Coronary artery (tissue), 2 donors: Measurements from ENCODE around the gene SLC6A7.

Experiments
- DNase-seq: peaks from one replicate; pipeline ENCODE4 v3.0.0-alpha.2; 2017; ENCODE audit warnings: low spot score
- H3K27ac ChIP-seq, 2 donors: fragments of 200-600 bp; sonication (generic); one replicate each; pipeline ENCODE4 v1.5.1; 2016 to 2019
- H3K4me3 ChIP-seq: fragments of 200-600 bp; sonication (generic); 2 replicates; pipeline ENCODE4 v1.5.1; 2016; ENCODE audit warnings: mild to moderate bottlenecking, moderate library complexity
- TF ChIP-seq, protein P1 (sequence below): fragments of 200-600 bp; sonication (generic); IDR thresholded peaks from one replicate; pipeline ENCODE4 v1.5.1; 2019; ENCODE audit warnings: antibody characterized with exemption

Gene SLC6A7

DNA sequence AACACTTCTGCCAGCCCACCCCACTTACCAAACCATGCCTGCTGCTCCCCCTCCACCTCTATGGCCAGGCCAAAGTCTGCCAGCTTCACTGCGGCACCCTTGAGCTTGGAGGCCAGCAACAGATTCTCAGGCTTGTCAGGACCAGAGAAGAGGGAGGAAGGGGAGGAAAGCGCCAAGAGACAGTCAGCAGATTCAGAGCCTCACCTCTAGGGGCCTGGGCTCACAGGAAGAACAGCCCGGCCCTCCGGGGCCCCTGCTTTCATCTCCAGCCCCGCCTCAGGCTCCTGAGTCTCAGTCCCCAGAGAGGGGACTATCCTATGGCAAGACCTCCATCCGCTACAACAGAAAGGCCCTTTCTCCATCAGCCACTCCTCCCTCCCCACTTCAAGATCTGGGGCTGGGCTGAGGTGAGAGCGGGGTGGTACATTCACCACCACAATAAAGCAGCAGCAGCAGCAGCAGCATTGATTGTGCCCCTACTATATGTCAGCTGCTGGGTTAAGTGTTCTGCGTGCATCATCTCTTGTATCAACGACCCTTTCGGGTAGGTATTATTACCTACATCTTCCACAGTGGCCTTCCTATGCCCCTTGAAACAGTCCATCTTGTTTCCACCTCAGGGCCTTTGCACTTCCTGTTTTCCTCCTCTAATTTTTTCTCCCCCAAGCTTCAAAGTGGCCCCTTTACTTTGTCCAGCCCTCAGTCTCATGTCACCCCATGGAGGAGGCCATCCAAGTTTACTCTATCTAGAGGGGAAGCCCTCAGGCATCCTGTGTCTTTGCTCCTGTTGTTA lies 63.8 kb downstream of the SLC6A7 start:
- Histone ChIP-seq H3K4me3 (no peak overlapping the region), H3K27ac (no peak overlapping the region)
- no peak for DNase-seq
- TF ChIP-seq, protein P1, sequence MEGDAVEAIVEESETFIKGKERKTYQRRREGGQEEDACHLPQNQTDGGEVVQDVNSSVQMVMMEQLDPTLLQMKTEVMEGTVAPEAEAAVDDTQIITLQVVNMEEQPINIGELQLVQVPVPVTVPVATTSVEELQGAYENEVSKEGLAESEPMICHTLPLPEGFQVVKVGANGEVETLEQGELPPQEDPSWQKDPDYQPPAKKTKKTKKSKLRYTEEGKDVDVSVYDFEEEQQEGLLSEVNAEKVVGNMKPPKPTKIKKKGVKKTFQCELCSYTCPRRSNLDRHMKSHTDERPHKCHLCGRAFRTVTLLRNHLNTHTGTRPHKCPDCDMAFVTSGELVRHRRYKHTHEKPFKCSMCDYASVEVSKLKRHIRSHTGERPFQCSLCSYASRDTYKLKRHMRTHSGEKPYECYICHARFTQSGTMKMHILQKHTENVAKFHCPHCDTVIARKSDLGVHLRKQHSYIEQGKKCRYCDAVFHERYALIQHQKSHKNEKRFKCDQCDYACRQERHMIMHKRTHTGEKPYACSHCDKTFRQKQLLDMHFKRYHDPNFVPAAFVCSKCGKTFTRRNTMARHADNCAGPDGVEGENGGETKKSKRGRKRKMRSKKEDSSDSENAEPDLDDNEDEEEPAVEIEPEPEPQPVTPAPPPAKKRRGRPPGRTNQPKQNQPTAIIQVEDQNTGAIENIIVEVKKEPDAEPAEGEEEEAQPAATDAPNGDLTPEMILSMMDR = no peak

DNA sequence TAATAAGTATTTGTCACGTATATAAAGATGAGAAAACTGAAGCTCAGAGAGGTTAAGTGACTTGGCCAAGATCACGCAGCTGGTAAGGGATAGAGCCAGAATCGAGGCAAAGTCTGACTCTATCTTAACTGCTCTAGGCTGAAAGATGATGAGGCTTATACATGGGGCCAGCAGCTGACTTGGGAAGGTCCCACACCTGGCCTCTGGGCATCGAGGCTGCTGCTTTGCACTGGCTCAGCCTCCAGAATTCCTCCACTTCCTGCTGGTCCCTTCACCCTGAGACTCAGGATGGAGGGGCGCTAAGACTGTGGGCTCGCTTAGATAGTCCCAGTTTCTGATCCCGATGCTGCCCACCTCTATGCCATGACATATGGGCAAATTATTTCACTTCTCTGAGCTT lies 64.5 kb downstream of the SLC6A7 start:
- TF ChIP-seq, protein P1 = no peak
- DNase-seq = no peak
- Histone ChIP-seq H3K4me3 (no peak overlapping the region), H3K27ac (no peak overlapping the region)

DNA sequence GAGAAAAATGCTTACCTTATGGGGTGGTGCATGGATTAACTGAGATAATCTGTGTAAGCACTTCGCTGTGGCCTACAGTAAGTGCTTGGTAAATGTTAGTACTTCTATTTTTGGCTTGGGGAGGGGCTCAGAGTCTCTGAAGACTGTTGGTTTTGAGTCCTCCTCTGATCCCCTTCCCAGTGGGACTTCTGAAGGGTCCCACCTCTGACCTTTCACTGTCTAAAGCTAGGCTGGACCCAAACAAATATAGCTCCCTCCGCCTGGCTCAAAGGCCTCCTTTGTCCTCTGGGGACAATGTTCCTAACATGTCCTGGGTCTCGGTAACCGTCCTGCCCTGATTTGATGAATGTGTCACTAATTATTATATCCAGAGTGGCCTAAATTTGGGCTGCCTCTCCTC lies 64.9 kb downstream of the SLC6A7 start:
- no peak for DNase-seq
- no peak overlapping the region for H3K27ac ChIP-seq
- no peak overlapping the region for H3K4me3 ChIP-seq
- TF ChIP-seq, protein P1 = no peak

DNA sequence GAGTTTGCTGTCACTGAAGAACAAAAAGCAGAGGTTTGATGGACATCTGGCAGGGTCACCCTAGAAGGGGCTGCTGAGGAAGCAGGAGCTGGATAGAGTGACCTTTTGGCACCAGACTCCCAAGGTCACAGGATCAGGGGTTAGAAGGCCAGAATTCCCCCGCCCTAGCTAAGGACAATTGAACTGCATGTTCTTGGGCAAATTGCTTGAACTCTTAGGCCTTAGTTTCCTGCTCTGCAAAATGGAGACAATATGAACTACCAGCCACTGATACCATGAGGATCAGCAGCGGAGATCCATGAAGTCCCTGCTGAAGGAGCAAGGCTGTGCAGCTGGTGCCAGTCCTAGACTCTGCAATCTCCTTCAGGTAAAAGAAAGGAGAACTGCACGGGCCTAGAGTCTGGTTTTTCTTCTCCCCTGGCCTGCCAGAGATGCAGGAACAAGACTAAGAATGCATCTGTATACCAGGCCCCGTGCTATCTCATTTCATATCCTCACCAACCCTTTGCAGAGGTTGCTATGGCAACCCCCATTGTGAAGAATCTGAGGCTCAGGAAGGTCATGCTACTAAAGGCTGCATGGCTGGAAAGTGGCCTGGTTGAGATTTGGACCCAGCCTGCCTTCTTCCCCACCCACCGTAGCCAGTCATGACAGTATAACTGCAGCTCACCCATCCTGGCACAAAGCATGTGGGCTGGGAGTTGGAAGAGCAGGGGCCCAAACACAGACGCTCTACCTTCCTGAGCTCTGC lies 66.0 kb downstream of the SLC6A7 start:
- TF ChIP-seq, protein P1 = no peak
- no peak for DNase-seq
- Histone ChIP-seq H3K27ac (no peak overlapping the region), H3K4me3 (no peak overlapping the region)

DNA sequence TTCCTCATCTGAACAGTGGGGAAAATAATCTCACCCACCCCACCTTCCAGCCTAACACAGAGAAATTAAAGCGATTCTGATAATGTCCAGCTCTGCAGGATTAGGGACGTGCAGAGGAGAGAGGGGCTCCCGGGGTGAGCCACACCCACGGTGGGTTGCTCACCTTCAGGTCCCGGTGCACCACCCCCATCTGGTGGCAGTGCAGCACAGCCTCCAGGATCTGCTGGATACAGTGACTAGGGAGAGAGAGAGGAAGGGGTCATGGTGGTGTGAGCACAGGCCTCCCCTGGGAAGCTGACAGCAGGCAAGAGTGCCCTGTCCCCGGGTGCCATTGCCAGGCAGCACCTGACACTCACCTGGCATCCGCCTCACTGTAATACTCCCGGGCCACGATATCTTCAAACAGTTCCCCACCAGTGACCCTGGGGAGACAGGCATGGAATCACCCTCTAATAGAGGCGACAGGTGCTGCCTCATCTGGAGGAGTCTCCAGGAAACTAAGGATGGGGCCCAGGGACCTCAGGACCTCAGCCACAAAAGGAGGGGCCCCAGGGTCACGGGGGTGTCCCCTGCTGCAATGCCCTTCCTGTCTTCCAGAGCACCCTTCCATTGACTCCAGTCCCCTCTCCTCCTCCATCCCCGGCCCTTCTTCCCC lies 66.7 kb downstream of the SLC6A7 start:
- Histone ChIP-seq H3K4me3 (no peak overlapping the region), H3K27ac (no peak overlapping the region)
- TF ChIP-seq, protein P1 = no peak
- no peak for DNase-seq

DNA sequence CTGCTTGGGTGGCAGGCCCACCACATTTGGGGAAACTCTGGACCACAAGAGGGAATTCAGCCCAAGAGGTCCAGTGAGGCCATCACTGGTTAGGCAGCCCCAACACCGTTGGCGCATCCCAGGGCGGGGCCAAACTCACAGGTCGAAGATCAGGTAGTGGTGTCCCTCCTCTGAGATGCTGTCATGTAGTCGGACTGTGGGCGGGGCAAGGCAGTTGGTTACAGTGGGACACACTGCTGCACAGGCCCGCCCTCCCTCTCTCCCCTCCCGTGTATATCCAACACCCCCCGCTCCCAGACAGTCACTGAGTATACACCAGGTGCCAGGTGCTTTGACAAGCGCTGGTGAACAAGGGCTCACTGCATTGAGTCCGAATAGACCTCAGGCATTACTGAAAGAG lies 67.6 kb downstream of the SLC6A7 start:
- DNase-seq = no peak
- TF ChIP-seq, protein P1 = no peak
- no peak overlapping the region for H3K27ac ChIP-seq

More for the DNA sequence above, 67.6 kb downstream of the SLC6A7 start:
- no peak overlapping the region for H3K4me3 ChIP-seq
